HG03432 (cell line): ENCODE measurements around the gene EIF4ENIF1.
"Not testable (repeated sequence)": the region's sequence is repeated elsewhere in the genome, so short reads cannot be mapped to it uniquely, and the experiment has no call there.

Source experiments
- ATAC-seq: cut with Tn5 transposase; IDR thresholded peaks from one replicate; pipeline ENCODE4 v1.9.1; 2021; ENCODE audit warnings: mild to moderate bottlenecking, moderate library complexity; ENCODE audit not compliant: unreplicated experiment

Gene EIF4ENIF1, protein sequence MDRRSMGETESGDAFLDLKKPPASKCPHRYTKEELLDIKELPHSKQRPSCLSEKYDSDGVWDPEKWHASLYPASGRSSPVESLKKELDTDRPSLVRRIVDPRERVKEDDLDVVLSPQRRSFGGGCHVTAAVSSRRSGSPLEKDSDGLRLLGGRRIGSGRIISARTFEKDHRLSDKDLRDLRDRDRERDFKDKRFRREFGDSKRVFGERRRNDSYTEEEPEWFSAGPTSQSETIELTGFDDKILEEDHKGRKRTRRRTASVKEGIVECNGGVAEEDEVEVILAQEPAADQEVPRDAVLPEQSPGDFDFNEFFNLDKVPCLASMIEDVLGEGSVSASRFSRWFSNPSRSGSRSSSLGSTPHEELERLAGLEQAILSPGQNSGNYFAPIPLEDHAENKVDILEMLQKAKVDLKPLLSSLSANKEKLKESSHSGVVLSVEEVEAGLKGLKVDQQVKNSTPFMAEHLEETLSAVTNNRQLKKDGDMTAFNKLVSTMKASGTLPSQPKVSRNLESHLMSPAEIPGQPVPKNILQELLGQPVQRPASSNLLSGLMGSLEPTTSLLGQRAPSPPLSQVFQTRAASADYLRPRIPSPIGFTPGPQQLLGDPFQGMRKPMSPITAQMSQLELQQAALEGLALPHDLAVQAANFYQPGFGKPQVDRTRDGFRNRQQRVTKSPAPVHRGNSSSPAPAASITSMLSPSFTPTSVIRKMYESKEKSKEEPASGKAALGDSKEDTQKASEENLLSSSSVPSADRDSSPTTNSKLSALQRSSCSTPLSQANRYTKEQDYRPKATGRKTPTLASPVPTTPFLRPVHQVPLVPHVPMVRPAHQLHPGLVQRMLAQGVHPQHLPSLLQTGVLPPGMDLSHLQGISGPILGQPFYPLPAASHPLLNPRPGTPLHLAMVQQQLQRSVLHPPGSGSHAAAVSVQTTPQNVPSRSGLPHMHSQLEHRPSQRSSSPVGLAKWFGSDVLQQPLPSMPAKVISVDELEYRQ

DNA sequence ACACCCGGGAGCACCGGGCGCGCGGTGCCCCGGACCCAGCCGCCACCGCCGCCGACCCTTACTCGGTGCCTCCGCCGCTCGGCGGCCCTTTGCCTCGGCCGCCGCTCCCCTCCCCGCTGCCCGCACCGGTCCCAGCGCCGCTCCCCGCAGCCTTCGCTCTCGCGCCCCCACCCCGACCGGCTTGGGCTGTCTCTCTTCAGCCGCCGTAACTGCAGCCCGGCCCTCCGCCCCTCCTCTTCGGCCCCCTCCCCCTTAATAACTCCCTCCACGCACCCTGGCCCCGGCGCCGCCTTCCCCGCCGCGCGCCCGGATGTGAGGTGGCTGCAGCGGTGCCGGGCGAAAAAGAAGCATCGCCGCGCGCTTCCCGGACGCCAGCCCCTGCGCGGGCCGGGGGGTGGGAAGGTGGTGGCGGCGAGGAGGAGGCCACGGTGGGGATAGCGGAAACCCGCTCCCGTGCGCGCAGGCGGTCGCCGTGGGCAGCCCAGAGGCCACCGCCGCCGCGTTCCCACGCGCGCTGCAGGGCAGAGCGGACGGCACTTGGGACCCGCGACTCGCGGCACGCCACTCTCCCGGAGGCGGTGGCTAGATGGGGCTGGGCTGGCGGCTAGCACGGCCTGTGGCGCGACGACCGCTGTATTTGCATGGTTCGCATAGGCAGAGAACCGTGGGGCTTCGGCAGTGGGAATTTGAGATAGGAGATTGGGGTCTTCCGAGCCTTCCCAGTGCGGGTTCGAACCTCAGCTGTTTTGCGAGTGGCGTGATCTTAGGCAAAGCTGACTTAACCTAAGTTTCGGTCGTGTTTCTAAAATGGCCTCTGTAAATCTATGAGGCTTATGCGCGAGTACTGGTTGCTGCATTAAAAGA, at the start of gene EIF4ENIF1:
EIF4ENIF1 (minus strand) TSS at position 211 of the 864 bp plus-strand sequence. CDS start 1,124 bp downstream, outside the sequence.
- ATAC-seq: peak; percentile 52

DNA sequence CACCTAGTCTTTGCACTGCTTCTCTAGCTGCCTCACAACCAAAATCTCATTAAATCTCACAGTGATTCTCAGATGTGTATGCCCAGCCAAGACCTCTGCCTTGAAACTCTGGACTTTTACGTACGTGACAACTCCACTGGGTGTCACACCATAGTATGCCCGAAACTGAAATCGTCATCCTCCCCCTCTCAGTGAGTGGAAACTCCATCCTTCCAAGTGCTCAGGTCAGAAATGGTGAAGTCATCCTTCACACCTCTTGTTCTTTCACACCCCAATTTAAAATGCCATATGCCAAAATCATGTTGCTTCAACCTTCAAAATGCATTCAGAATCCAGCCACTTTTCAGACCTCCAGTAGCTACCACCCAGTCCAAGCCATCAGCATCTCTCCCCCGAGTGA, 49.2 kb upstream of the EIF4ENIF1 start:
- ATAC-seq: peak; percentile 56

DNA sequence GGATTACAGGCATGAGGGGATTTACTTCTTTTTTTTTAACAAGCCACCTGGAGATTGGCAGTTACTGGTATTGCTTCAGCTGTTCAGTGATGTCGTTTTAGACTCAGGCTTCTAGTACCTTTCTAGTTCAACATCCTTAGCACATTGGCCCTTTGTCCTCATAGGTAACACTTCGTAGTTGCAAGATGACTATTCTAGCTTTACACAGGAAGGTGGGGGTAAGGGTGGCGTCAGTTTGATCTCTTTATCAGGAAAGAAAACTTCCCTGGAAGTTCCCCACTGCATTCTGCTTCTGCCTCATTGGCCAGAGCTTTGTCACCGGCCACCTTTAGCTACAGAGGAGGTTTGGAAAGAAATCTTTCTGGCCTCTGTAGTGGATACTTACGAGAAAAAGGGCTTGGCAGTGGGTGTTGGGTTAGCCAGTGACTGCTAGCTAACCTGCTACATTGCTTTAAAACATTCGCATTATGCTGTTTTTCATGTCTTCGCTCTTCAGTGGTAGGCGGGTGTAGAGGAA, 47.4 kb upstream of the EIF4ENIF1 start:
- ATAC-seq: peak; percentile 62

DNA sequence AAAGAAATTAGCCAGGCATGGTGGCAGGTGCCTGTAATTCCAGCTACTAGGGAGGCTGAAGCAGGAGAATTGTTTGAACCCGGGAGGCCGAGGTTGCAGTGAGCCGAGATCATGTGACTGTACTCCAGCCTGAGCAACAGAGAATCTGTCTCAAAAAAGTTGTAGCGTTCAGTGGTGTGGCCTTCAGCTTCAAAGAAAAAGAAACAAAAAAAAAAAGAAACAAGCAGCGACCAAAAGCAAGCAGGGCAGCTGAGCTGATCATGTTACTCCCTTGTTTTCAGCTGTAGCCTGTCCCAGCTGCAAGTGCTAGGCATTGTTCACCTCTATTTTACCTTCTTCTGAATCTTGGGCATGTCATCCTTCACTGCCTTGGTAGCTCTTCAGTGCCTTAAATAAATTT, 43.7 kb upstream of the EIF4ENIF1 start:
- ATAC-seq: no peak

DNA sequence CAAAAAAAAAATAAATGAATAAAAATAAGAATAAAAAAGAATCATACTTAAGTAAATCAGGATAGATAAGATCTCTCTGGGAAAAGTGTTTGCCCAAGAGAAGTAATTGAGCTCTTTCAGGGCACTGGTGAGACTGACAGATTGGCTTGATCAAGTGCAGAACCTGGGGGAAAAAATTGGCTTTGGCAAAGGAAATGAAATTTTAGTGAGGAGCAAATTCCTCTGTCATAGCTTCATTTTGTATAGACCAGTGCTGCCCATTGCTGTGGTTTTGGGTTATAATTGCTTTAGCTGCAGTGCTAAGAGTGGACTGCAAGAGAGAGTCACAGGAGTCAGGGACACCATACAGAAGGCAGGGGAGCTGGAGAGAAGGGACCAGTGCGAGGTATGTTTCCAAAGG, 42.4 kb upstream of the EIF4ENIF1 start:
- no peak for ATAC-seq

DNA sequence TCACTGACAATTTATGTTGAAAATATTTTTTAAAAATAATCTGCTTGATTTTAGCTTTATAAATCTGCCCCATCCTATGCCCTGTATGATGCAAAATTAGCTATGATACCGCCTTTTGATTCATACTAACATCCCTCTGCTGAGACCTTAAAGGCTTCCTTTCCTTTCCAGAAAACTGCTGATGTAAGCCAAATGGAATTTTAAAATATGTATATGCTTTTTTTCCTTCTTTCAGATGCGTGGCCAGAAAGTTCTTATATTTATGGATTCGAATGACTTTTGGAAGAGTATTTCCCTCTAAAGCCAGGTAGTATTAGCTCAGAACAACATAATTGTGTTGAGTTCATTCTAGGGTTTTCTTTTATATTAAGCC, 41.2 kb upstream of the EIF4ENIF1 start:
- no peak for ATAC-seq

DNA sequence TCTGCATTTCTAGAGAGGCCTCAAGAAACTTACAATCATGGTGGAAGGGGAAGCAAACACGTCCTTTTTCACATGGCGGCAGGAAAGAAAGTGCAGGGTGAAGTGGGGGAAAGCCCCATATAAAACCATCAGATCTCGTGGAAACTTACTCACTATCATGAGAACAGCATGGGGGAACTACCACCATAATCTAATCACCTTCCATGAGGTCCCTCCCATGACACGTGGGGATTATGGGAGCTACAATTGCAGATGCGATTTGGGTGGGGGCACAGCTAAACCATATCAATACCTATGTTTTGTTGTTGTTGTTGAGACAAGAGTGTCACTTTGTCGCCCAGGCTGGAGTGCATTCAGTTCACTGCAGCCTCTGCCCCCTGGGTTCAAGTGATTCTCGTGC, 36.6 kb upstream of the EIF4ENIF1 start:
- ATAC-seq: no peak

DNA sequence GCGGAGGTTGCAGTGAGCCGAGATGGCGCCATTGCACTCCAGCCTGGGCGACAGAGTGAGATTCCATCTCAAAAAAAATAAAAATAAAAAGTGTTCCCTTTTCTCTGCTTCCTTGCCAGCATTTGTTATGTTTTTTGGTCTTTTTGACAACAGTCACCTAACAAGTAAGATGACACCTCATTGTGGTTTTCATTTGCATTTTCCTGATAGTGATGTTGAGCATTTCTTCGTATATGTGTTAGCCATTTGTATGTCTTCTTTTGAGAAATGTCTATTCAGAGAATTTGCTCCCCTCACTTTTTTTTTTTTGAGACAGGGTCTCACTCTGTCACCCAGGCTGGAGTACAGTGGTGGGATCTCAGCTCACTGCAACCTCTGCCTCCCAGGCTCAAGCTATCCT, 34.5 kb upstream of the EIF4ENIF1 start:
- ATAC-seq: not testable (repeated sequence)

DNA sequence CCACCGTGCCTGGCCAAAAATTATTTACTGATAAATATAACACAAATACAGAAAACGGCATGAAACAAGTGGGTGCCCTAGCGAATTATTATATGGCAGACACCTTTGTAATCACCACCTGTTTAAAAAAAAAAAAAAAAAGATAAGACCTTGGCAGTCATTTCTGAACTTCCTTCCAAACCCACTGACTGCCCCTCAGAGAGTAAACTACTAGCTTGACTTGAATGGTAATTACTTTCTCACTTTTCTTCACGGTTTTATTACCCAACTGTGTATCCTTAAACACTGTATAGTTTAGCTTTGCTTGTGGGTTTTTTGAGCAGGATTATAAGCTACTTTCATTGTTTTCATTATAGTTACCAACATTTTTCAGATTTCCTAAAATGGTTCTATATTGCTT, 30.4 kb upstream of the EIF4ENIF1 start:
- no peak for ATAC-seq

DNA sequence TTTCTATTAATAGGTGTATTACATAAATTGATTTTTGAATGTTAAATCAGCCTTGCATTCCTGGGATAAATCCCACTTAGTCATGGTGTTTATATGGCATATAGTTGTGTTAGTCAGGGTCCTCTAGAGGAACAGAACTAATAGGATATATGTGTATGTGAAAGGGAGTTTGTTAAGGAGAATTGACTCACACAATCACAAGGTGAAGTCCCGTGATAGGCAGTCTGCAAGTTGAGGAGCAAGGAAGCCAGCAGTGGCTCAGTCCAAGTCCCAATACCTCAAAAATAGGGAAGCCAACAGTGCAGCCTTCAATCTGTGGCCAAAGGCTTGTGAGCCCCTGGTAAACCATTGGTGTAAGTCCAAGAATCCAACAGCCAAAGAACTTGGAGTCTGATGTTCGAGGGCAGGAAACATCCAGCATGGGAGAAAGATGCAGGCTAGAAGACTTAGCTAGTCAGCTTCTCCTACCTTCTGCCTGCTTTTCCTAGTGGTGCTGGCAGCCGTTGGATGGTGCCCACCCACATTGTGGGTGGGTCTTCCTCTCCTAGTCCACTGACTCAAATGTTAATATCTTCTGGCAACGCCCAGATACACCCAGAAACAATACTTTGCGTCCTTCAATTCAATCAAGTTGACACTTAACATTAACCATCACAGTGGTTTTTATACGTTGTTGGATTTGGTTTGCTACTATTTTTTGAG, 19.6 kb upstream of the EIF4ENIF1 start:
- no peak for ATAC-seq

DNA sequence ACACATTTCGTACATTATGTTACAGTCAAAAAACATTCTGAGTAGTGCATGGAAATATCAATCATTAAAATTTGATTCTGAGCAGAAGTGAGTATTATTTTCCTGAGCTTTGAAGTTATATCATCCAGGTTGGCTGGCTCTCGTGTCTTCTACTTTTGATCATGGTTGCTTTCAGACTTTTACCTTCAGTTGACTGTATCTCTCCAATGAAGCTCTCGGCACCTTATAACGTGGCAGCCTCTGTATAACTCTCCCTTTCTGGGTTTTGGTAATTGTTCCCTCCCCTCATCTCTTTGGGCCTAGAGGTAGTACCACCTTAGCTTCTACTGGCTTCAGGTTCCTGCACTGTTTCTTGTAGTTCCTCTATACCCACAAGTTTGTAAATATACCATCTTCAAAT, 18.9 kb upstream of the EIF4ENIF1 start:
- no peak for ATAC-seq

DNA sequence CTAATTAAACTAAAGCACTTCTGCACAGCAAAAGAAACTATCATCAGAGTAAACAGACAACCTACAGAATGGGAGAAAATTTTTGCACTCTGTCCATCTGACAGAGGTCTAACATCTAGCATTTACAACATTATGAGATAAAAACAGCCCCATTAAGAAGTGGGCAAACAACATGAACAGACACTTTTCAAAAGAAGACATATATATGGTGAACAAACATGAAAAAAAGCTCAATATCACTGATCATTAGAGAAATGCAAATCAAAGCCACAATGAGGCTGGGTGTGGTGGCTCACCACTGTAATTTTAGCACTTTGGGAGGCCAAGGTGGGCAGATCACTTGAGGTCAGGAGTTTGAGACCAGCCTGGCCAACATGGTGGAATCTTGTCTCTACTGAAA, 17.9 kb upstream of the EIF4ENIF1 start:
- ATAC-seq: not testable (repeated sequence)

DNA sequence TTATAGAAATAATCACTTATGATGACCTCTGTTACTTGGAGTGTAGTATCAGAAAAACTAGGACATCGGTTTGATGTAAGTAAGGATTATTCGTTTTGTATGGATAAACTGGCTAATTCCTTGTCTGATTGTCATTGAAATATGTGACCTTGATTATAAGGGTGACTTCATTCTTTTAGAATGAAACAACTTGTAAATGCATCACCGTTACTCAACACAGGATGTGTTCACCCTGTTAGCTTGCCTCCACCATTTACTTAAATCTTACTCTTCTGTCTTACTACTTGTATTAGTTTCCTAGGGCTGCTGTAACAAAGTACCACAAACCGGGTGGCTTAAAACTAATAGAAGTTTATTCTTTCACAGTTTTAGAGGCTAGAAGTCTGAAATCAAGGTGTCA, 14.6 kb upstream of the EIF4ENIF1 start:
- ATAC-seq: no peak

DNA sequence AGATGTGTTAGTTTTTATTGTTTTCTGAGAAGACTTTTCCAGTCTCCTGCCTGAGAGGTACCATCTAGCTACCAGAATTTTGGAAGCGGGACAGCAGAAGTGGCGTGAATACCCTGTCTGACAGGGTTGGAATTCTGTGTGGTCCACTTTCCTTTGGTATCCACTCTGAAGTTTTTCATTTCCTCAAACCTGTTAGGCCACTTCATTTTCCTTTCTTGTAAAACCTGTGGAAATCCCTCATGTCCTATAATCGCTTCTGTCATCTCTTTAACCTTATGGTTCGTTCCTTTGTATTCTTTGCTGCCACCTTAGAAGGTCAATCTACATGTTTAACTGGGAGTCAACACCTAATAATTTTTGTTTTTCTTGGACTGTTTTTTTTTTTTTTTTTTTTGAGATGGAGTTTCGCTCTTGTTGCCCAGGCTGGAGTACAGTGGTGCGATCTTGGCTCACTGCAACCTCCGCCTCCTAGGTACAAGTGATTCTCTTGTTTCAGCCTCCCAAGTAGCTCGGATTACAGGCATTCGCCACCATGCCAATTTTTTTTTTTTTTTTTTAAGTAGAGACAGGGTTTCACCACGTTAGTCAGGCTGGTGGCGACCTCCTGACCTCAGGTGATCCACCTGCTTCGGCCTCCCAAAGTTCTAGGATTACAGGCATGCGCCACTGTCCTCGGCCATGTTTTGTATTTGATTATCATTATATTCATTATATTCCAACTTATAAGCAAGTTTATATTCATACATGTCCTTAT, 13.7 kb upstream of the EIF4ENIF1 start:
- ATAC-seq: no peak

DNA sequence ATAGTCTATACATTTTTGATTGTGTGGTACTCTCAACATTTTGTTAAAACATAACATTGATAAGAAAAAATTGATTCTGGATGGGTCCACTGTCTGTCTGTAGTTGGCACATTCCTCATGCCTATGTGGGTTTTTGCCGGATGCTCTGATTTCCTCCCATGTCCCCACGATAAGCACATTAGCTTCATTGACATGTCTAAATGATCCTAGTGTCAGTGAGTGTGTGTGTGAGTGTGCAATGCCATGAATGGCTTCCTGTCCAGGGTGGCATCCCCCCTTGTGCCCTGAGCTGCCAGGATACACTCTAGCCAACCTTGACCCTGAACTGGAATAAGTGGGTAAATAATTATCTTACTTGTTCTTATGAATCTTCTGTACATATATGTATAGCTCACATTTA, 12.1 kb upstream of the EIF4ENIF1 start:
- no peak for ATAC-seq

DNA sequence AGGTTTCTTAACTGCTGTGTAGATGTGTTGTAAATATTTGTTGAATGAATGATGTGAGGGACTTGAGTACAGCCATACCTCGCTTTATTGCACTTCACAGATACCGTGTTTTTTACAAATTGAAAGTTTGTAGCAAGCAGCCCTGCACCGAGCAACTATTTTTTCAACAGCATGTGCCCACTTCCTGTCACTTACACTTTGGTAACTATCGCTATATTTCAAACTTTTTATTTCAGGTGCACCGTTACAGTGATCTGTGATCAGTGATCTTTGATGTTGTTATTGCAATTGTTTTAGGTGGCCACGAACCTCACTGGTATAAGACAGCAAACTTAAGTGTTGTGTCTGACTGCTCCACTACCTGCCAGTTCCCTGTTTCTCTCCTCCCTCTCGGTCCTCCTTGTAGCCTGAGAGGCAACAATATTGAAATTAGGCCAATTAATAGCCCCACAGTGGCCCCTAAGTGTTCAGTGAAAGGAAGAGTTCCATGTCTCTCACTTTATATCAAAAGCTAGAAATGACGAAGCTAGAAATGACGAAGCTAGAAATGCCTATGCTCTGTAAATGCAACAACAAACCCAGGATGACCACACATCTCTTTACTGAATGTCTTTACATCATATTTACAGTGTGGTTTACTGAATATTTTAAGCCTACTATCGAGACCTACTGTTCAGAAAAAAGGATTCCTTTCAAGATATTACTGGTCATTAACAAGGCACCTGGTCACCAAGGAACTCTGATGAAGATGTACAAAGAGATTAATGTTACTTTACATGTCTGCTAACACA, 7.7 kb upstream of the EIF4ENIF1 start:
- ATAC-seq: no peak

DNA sequence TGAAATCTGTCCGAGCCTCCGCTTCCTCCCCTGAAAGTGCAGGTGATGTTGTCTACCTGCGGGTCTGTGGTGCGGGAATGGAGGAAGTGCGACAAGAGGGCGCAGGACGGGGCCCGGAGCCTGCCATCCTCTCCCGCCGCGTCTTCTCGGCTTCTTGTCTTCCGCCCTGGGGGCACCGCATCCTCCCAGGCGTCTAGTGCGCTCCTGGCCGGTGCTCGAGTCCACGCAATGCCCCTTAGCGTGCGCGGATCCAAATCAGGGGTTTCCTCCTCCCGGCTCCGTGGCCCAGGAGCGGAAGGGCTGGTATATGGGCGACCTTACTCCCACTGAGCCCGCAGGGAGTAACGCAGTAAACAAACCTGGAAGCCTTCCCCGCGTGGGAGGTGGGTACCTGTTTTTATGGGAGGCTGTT, 7.1 kb upstream of the EIF4ENIF1 start:
- peak; percentile 14 for ATAC-seq

DNA sequence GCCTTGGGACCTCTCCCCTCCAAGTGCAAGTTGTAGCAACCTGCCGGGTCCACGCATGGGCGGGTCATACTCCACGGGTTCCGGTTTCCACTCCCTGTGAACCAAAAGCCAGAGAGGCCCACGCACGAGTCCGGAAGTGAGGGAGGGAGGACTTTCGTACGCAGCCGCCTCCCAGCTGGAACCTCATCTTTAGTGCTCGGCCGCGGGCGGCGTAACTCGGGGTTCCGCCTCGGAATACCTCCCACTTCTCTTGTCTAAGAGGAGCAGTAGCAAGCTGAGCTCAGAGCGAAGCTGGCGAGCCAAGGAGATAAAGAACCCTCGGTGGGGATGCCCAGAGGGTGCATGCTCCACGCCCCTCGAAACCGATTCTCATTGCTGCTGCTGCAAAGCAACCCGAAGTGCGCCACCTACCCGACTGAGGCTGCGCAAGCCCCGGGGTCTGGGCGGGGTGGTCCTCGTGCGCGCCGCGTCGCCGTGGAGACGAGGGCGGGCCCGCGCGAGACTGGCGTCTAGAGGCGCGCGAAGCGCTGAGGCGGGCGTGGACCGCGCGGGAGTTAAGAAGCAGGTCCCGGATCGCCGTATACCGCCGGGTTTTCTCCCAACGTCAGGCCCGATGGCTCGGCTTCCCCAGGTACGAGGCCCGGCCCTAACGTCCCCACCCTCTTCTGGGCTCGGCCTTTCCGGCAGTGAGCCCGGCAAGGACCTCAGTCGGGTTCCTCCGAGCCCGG, 6.5 kb upstream of the EIF4ENIF1 start, which contains the start of gene SFI1:
SFI1 (plus strand) TSS at position 530 of the 728 bp plus-strand sequence. CDS start 11,749 bp downstream, outside the sequence.
- ATAC-seq: peak; percentile 80
